Measurements from ENCODE around the gene SDCCAG8. TPM values are rescaled to one million over a fixed set of nuclear protein-coding genes. Genes with fewer than 3 reads are reported as not detected.

Gene SDCCAG8
- total and polyA plus RNA-seq, 2 experiments from 2014 or later, result 28.0 to 66.7 TPM

DNA sequence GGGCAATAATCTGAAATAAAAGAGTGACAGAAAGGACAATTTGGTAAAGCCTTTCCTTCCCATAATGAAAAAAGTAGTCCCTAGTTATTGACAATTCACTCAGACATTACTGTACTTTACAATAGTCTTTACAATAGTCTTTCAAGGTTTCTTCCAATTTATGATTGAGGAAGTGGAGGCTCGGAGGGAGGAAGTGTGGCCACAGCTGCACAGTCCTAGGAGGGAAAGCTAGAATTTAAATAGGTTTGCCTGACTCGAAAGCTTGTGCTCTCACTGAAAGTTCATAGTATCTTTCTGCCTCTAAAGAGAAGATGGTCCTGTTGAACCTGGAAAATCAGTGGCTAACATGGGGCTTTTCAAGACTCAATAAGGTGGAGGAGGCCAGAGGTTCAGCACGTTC, 203.2 kb downstream of the SDCCAG8 start (continued):
- TF ChIP-seq, protein P1, sequence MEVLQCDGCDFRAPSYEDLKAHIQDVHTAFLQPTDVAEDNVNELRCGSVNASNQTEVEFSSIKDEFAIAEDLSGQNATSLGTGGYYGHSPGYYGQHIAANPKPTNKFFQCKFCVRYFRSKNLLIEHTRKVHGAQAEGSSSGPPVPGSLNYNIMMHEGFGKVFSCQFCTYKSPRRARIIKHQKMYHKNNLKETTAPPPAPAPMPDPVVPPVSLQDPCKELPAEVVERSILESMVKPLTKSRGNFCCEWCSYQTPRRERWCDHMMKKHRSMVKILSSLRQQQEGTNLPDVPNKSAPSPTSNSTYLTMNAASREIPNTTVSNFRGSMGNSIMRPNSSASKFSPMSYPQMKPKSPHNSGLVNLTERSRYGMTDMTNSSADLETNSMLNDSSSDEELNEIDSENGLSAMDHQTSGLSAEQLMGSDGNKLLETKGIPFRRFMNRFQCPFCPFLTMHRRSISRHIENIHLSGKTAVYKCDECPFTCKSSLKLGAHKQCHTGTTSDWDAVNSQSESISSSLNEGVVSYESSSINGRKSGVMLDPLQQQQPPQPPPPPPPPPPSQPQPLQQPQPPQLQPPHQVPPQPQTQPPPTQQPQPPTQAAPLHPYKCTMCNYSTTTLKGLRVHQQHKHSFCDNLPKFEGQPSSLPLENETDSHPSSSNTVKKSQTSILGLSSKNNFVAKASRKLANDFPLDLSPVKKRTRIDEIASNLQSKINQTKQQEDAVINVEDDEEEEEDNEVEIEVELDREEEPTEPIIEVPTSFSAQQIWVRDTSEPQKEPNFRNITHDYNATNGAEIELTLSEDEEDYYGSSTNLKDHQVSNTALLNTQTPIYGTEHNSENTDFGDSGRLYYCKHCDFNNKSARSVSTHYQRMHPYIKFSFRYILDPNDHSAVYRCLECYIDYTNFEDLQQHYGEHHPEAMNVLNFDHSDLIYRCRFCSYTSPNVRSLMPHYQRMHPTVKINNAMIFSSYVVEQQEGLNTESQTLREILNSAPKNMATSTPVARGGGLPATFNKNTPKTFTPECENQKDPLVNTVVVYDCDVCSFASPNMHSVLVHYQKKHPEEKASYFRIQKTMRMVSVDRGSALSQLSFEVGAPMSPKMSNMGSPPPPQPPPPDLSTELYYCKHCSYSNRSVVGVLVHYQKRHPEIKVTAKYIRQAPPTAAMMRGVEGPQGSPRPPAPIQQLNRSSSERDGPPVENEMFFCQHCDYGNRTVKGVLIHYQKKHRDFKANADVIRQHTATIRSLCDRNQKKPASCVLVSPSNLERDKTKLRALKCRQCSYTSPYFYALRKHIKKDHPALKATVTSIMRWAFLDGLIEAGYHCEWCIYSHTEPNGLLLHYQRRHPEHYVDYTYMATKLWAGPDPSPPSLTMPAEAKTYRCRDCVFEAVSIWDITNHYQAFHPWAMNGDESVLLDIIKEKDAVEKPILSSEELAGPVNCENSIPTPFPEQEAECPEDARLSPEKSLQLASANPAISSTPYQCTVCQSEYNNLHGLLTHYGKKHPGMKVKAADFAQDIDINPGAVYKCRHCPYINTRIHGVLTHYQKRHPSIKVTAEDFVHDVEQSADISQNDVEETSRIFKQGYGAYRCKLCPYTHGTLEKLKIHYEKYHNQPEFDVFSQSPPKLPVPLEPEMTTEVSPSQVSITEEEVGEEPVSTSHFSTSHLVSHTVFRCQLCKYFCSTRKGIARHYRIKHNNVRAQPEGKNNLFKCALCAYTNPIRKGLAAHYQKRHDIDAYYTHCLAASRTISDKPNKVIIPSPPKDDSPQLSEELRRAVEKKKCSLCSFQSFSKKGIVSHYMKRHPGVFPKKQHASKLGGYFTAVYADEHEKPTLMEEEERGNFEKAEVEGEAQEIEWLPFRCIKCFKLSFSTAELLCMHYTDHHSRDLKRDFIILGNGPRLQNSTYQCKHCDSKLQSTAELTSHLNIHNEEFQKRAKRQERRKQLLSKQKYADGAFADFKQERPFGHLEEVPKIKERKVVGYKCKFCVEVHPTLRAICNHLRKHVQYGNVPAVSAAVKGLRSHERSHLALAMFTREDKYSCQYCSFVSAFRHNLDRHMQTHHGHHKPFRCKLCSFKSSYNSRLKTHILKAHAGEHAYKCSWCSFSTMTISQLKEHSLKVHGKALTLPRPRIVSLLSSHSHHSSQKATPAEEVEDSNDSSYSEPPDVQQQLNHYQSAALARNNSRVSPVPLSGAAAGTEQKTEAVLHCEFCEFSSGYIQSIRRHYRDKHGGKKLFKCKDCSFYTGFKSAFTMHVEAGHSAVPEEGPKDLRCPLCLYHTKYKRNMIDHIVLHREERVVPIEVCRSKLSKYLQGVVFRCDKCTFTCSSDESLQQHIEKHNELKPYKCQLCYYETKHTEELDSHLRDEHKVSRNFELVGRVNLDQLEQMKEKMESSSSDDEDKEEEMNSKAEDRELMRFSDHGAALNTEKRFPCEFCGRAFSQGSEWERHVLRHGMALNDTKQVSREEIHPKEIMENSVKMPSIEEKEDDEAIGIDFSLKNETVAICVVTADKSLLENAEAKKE (CRISPR knock-in tag; IDR thresholded peaks at IDR 0.05), result no peak
- TF ChIP-seq STAT1 (IDR thresholded peaks at IDR 0.05; ENCODE audit: unreplicated experiment) (no peak), CREB1 (CRISPR knock-in tag; IDR thresholded peaks at IDR 0.05; ENCODE audit: low read depth) (no peak), ZNF331 (CRISPR knock-in tag; IDR thresholded peaks at IDR 0.05; ENCODE audit: low read depth) (no peak)

DNA sequence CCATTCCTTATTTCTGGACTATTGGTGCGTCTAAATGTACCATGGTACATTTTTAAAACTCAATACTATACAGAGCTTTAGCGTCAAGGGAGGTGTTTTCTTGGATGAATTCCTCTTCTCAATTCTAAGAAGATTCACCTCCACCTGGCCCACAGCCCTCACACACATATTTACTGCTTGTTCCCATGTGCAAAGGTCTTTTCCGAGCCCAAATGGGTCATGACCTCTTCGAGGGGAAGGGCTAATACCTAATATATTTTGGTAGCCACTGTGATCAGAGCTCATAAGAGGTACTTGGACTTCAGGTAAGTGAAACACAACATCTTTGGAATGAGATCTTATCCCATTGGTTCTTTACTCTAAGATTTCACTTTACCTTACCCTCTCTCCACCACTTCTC, 205.9 kb downstream of the SDCCAG8 start:
- no peak for ATAC-seq
- no peaks in the 10 kb centered on the region for H3K9me3 Mint-ChIP-seq
- Histone ChIP-seq H3K79me2 (replicated peaks; ENCODE audit: insufficient read depth) (no peaks in the 10 kb centered on the region), H3K27me3 (ENCODE audit: insufficient read depth) (no peaks in the 10 kb centered on the region), H3F3A (replicated peaks; ENCODE audit: low read depth) (no peaks in the 10 kb centered on the region), H2AFZ (no peak overlapping the region), H3K27ac (ENCODE audit: low read depth) (no peak overlapping the region), H4K20me1 (replicated peaks; ENCODE audit: insufficient read depth) (no peaks in the 10 kb centered on the region), H3K4me2 (no peak overlapping the region), H3K4me1 (ENCODE audit: insufficient read depth) (no peaks in the 10 kb centered on the region), H3K9me2 (ENCODE audit: insufficient read depth) (no peaks in the 10 kb centered on the region), H3K4me3 (no peak overlapping the region), H3K36me3 (ENCODE audit: insufficient read depth) (no peaks in the 10 kb centered on the region)
- no peak overlapping the region for H3K4me3 Mint-ChIP-seq
- H3K36me3 Mint-ChIP-seq (ENCODE audit: low read depth), result no peaks in the 10 kb centered on the region
- H3K27ac Mint-ChIP-seq, result no peak overlapping the region
- peaks cover 4% of the 10 kb centered on the region for H3K27me3 Mint-ChIP-seq (ENCODE audit: insufficient read depth, low read depth, poor library complexity)
- no peaks in the 10 kb centered on the region for H3K4me1 Mint-ChIP-seq
- no peak for DNase-seq (ENCODE audit: low spot score)
- no peak for TF ChIP-seq EZH2 (IDR thresholded peaks at IDR 0.05; ENCODE audit: low read depth, unreplicated experiment)
- no peak for TF ChIP-seq STAT1 (IDR thresholded peaks at IDR 0.05; ENCODE audit: unreplicated experiment)
- TF ChIP-seq, protein P2, sequence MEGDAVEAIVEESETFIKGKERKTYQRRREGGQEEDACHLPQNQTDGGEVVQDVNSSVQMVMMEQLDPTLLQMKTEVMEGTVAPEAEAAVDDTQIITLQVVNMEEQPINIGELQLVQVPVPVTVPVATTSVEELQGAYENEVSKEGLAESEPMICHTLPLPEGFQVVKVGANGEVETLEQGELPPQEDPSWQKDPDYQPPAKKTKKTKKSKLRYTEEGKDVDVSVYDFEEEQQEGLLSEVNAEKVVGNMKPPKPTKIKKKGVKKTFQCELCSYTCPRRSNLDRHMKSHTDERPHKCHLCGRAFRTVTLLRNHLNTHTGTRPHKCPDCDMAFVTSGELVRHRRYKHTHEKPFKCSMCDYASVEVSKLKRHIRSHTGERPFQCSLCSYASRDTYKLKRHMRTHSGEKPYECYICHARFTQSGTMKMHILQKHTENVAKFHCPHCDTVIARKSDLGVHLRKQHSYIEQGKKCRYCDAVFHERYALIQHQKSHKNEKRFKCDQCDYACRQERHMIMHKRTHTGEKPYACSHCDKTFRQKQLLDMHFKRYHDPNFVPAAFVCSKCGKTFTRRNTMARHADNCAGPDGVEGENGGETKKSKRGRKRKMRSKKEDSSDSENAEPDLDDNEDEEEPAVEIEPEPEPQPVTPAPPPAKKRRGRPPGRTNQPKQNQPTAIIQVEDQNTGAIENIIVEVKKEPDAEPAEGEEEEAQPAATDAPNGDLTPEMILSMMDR (conservative IDR thresholded peaks at IDR 0.05; ENCODE audit: low read depth in 2 of 2), result no peak
- TF ChIP-seq, protein P3, sequence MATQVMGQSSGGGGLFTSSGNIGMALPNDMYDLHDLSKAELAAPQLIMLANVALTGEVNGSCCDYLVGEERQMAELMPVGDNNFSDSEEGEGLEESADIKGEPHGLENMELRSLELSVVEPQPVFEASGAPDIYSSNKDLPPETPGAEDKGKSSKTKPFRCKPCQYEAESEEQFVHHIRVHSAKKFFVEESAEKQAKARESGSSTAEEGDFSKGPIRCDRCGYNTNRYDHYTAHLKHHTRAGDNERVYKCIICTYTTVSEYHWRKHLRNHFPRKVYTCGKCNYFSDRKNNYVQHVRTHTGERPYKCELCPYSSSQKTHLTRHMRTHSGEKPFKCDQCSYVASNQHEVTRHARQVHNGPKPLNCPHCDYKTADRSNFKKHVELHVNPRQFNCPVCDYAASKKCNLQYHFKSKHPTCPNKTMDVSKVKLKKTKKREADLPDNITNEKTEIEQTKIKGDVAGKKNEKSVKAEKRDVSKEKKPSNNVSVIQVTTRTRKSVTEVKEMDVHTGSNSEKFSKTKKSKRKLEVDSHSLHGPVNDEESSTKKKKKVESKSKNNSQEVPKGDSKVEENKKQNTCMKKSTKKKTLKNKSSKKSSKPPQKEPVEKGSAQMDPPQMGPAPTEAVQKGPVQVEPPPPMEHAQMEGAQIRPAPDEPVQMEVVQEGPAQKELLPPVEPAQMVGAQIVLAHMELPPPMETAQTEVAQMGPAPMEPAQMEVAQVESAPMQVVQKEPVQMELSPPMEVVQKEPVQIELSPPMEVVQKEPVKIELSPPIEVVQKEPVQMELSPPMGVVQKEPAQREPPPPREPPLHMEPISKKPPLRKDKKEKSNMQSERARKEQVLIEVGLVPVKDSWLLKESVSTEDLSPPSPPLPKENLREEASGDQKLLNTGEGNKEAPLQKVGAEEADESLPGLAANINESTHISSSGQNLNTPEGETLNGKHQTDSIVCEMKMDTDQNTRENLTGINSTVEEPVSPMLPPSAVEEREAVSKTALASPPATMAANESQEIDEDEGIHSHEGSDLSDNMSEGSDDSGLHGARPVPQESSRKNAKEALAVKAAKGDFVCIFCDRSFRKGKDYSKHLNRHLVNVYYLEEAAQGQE (IDR thresholded peaks at IDR 0.05; ENCODE audit: unreplicated experiment), result no peak
- no peak for TF ChIP-seq NANOG (IDR thresholded peaks at IDR 0.05; ENCODE audit: borderline replicate concordance)
- TF ChIP-seq ZNF331 (CRISPR knock-in tag; IDR thresholded peaks at IDR 0.05; ENCODE audit: low read depth), result no peak
- no peak for TF ChIP-seq EZH2phosphoT487 (IDR thresholded peaks at IDR 0.05; ENCODE audit: unreplicated experiment)
- TF ChIP-seq POLR2AphosphoS5 (IDR thresholded peaks at IDR 0.05; ENCODE audit: low read depth), result no peak
- TF ChIP-seq, protein P4, sequence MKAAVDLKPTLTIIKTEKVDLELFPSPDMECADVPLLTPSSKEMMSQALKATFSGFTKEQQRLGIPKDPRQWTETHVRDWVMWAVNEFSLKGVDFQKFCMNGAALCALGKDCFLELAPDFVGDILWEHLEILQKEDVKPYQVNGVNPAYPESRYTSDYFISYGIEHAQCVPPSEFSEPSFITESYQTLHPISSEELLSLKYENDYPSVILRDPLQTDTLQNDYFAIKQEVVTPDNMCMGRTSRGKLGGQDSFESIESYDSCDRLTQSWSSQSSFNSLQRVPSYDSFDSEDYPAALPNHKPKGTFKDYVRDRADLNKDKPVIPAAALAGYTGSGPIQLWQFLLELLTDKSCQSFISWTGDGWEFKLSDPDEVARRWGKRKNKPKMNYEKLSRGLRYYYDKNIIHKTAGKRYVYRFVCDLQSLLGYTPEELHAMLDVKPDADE (IDR thresholded peaks at IDR 0.05), result no peak
- TF ChIP-seq ZNF114 (CRISPR knock-in tag; IDR thresholded peaks at IDR 0.05), result no peak
- no peak for TF ChIP-seq CREB1 (CRISPR knock-in tag; IDR thresholded peaks at IDR 0.05; ENCODE audit: low read depth)
- no peak for TF ChIP-seq JUNB (IDR thresholded peaks at IDR 0.05; ENCODE audit: unreplicated experiment)

Data from GM23338 (cell line).